SU-DHL-6 (cell line): ENCODE results near the gene MAP3K15.
A peak's percentile ranks its signal among the peaks of the same experiment; 100 is the strongest.

Source experiments
- H2AFZ ChIP-seq: fragments of 200-600 bp; sonication (generic); 2 replicates; pipeline ENCODE4 v1.6.1; 2014; ENCODE audit warnings: low read depth, mild to moderate bottlenecking, moderate library complexity, mixed read lengths, antibody characterized with exemption, low read length; ENCODE audit not compliant: severe bottlenecking
- H3F3A ChIP-seq: fragments of 200-600 bp; shearing (Covaris generic); 2 replicates; pipeline ENCODE4 v1.6.0; 2016; ENCODE audit warnings: antibody characterized with exemption, mild to moderate bottlenecking; ENCODE audit not compliant: insufficient read depth
- H3K27ac ChIP-seq: fragments of 200-600 bp; sonication (generic); 2 replicates; pipeline ENCODE4 v1.5.1; 2016; ENCODE audit warnings: low read depth, mild to moderate bottlenecking, low read length, moderate library complexity, mixed read lengths
- H3K27me3 ChIP-seq: fragments of 200-600 bp; sonication (generic), shearing (Covaris generic); 2 replicates; pipeline ENCODE4 v1.6.0; 2014; ENCODE audit warnings: mild to moderate bottlenecking, low read length
- H3K36me3 ChIP-seq: fragments of 200-600 bp; sonication (generic); 2 replicates; pipeline ENCODE4 v1.6.1; 2014; ENCODE audit warnings: mild to moderate bottlenecking, low read length, mixed read lengths
- H3K4me2 ChIP-seq: fragments of 300-600, 200-600 bp; shearing (Covaris generic), sonication (generic); 2 replicates; pipeline ENCODE4 v1.6.0; 2014; ENCODE audit warnings: low read length, low read depth, mild to moderate bottlenecking; ENCODE audit not compliant: poor library complexity, severe bottlenecking
- H3K4me3 ChIP-seq: fragments of 200-600 bp; sonication (generic); 2 replicates; pipeline ENCODE4 v1.5.1; 2014; ENCODE audit warnings: antibody characterized with exemption, low read length, mild to moderate bottlenecking, mixed read lengths; ENCODE audit not compliant: insufficient read depth, poor library complexity, severe bottlenecking
- H3K79me2 ChIP-seq: fragments of 200-600 bp; sonication (generic); 2 replicates; pipeline ENCODE4 v1.6.1; 2014; ENCODE audit warnings: mild to moderate bottlenecking, low read length, moderate library complexity; ENCODE audit not compliant: insufficient read depth
- H3K9ac ChIP-seq: fragments of 200-600 bp; sonication (generic); 2 replicates; pipeline ENCODE4 v1.7.0; 2014; ENCODE audit warnings: mild to moderate bottlenecking, low read length
- H3K9me2 ChIP-seq: fragments of 200-600 bp; sonication (generic); replicated peaks from 2 replicates; pipeline ENCODE4 v1.6.1; 2014; ENCODE audit warnings: low read length; ENCODE audit not compliant: insufficient read depth
- H3K9me3 ChIP-seq: fragments of 200-600 bp; sonication (generic); 2 replicates; pipeline ENCODE4 v1.6.1; 2014; ENCODE audit warnings: low read length, mixed read lengths; ENCODE audit not compliant: insufficient read depth
- H4K20me1 ChIP-seq: fragments of 200-600 bp; sonication (generic); 2 replicates; pipeline ENCODE4 v1.6.1; 2014; ENCODE audit warnings: low read depth, mild to moderate bottlenecking, antibody characterized with exemption, low read length, moderate library complexity, mixed read lengths
- EZH2phosphoT487 ChIP-seq: fragments of 200-600 bp; sonication (generic), shearing (Covaris generic); conservative IDR thresholded peaks from 2 replicates; pipeline ENCODE4 v1.6.1; 2018; ENCODE audit warnings: mild to moderate bottlenecking, antibody characterized with exemption, low read length, moderate library complexity, mixed read lengths
- TF ChIP-seq, protein P1 (sequence below): fragments of 200-600 bp; sonication (generic); IDR thresholded peaks from one replicate; pipeline ENCODE4 v1.5.1; 2017; ENCODE audit warnings: antibody characterized with exemption, mild to moderate bottlenecking, low read length, moderate library complexity; ENCODE audit not compliant: insufficient read depth, poor library complexity, severe bottlenecking

MAP3K15 gene

DNA sequence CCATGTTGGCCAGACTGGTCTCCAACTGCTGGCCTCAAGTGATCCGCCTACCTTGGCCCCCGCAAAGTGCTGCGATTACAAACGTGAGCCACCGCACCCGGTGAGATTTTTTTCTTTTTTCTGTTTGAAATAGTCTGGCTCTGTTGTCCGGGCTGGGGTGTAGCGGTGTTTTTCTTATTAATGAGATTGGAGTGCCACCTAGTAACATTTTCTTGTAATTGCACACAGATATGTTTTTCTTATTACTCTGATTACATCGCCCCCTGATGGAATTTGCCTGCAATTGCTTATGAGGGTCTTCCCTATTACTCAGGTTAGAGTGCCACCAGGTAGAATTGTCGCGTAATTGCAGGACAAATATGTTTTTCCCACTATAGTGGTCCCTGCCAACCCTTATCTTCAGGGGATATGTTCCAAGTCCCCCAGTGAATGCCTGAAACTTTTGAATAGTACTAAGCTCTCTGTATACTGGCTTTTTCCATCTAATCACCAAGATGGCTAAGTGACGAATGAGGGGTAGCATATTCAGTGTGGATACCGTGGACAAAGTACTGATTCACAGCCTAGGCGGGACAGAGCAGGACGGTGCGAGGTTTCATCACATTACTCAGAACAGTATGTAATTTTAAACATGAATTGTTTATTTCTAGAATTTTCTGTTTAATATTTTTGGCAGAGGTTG, 180.2 kb downstream of the MAP3K15 start:
- H3K4me3 ChIP-seq = no peak overlapping the region

DNA sequence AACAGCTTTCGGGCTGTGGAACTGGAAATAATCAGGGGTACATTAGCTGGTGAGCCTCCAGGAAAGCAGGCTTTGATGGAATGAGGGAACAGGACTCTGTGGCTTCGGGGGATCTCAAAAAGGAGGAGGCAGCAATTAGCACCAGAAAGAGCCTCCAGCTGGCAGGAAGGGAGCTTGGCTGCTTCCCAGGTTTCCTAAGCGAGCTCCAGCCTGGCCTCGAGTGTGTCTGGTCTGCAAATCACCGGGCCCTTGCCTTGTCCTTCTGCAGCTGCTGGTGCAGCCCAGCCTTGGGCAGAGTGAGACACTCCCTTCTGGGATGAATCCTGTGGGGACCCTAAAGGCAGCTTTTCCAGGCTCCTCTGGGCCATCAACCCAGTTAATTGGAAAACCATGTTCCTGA, 182.3 kb downstream of the MAP3K15 start:
- H3K79me2 ChIP-seq = no peaks in the 10 kb centered on the region
- no peaks in the 10 kb centered on the region for H4K20me1 ChIP-seq
- H2AFZ ChIP-seq = no peak overlapping the region
- no peaks in the 10 kb centered on the region for H3K9me2 ChIP-seq
- no peaks in the 10 kb centered on the region for H3K27me3 ChIP-seq
- no peaks in the 10 kb centered on the region for H3K36me3 ChIP-seq
- H3K4me3 ChIP-seq = no peak overlapping the region
- TF ChIP-seq, protein P1, sequence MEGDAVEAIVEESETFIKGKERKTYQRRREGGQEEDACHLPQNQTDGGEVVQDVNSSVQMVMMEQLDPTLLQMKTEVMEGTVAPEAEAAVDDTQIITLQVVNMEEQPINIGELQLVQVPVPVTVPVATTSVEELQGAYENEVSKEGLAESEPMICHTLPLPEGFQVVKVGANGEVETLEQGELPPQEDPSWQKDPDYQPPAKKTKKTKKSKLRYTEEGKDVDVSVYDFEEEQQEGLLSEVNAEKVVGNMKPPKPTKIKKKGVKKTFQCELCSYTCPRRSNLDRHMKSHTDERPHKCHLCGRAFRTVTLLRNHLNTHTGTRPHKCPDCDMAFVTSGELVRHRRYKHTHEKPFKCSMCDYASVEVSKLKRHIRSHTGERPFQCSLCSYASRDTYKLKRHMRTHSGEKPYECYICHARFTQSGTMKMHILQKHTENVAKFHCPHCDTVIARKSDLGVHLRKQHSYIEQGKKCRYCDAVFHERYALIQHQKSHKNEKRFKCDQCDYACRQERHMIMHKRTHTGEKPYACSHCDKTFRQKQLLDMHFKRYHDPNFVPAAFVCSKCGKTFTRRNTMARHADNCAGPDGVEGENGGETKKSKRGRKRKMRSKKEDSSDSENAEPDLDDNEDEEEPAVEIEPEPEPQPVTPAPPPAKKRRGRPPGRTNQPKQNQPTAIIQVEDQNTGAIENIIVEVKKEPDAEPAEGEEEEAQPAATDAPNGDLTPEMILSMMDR = no peak
- no peak for TF ChIP-seq EZH2phosphoT487
- no peaks in the 10 kb centered on the region for H3F3A ChIP-seq
- no peak overlapping the region for H3K9ac ChIP-seq
- no peak overlapping the region for H3K27ac ChIP-seq
- H3K9me3 ChIP-seq = no peaks in the 10 kb centered on the region
- no peak overlapping the region for H3K4me2 ChIP-seq

More for the DNA sequence above, 180.2 kb downstream of the MAP3K15 start:
- H3K9ac ChIP-seq = no peak overlapping the region
- no peak overlapping the region for H3K4me2 ChIP-seq
- no peak overlapping the region for H3K27ac ChIP-seq
- H4K20me1 ChIP-seq = no peaks in the 10 kb centered on the region
- H3K9me2 ChIP-seq = no peaks in the 10 kb centered on the region
- H3K9me3 ChIP-seq = no peaks in the 10 kb centered on the region
- H3F3A ChIP-seq = no peaks in the 10 kb centered on the region
- no peaks in the 10 kb centered on the region for H3K36me3 ChIP-seq
- H3K79me2 ChIP-seq = no peaks in the 10 kb centered on the region
- no peak overlapping the region for H2AFZ ChIP-seq
- no peak for TF ChIP-seq EZH2phosphoT487
- TF ChIP-seq, protein P1 = peak; percentile 85
- H3K27me3 ChIP-seq = no peaks in the 10 kb centered on the region

- H3F3A ChIP-seq = no peaks in the 10 kb centered on the region
- no peaks in the 10 kb centered on the region for H3K79me2 ChIP-seq
- no peak overlapping the region for H2AFZ ChIP-seq
- no peak overlapping the region for H3K4me3 ChIP-seq
- no peaks in the 10 kb centered on the region for H3K9me3 ChIP-seq
- no peaks in the 10 kb centered on the region for H3K9me2 ChIP-seq
- TF ChIP-seq EZH2phosphoT487 = no peak
- TF ChIP-seq, protein P1 = no peak
- no peak overlapping the region for H3K9ac ChIP-seq
- no peaks in the 10 kb centered on the region for H3K36me3 ChIP-seq
- no peaks in the 10 kb centered on the region for H4K20me1 ChIP-seq
- no peaks in the 10 kb centered on the region for H3K27me3 ChIP-seq
- H3K4me2 ChIP-seq = no peak overlapping the region
- no peak overlapping the region for H3K27ac ChIP-seq
Measured at GRCh38 chrX:19331831-19332230, 183.5 kb downstream of the MAP3K15 start.
